Sigmoid colon (tissue), 4 donors: ENCODE data around the gene KLF15.

Source experiments
- CTCF ChIP-seq, 4 experiments: fragments of 450-650 bp in 3 of 4; fragments of 200-600 bp in 1 of 4; IDR thresholded peaks; one replicate each; pipeline ENCODE4 v1.5.1; 2016 to 2019; ENCODE audit warnings: antibody characterized with exemption in 4 of 4, mild to moderate bottlenecking in 3 of 4, moderate library complexity in 2 of 4
- EP300 ChIP-seq, 4 donors: sonication (generic); formaldehyde crosslinking; IDR thresholded peaks; one replicate each; pipeline ENCODE4 v1.6.1; 2017; ENCODE audit warnings: antibody characterized with exemption in 4 of 4
- POLR2AphosphoS5 ChIP-seq, 4 donors: sonication (generic); formaldehyde crosslinking; IDR thresholded peaks; one replicate each; pipeline ENCODE4 v1.6.1; 2017; ENCODE audit warnings: antibody characterized with exemption in 4 of 4

- no peak for TF ChIP-seq POLR2AphosphoS5 (IDR thresholded peaks at IDR 0.05)
- TF ChIP-seq CTCF (IDR thresholded peaks at IDR 0.05) = no peak
- TF ChIP-seq EP300 (IDR thresholded peaks at IDR 0.05) = no peak
Observed at GRCh38 chr3:126342211-126342610, 15.0 kb downstream of the KLF15 start.
